ENCODE data around the gene ACSBG1.

ACSBG1 gene

GRCh38 chr15:78216276-78217104, 17.9 kb downstream of the ACSBG1 start:
- DNase-seq: no peak

DNA sequence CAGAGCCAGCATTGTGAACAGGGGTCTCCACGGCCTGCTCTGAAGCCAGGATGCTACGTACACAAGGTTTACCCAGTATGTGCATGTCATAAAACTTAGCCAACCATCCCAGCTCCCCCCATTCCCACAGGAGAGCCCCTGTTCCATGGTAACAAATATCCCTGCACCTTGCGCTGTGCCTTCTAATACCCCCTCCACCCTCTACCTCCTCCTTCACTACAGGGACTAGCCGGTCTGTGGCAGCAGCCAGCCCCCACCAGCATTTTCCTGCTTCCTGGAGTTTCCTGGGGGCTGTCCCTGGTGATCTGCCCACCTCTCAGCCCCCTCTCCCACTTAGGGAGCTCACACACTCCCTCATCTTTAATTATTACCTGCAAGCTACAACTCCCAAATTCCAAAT, 20.4 kb downstream of the ACSBG1 start:
- no peak for DNase-seq

DNA sequence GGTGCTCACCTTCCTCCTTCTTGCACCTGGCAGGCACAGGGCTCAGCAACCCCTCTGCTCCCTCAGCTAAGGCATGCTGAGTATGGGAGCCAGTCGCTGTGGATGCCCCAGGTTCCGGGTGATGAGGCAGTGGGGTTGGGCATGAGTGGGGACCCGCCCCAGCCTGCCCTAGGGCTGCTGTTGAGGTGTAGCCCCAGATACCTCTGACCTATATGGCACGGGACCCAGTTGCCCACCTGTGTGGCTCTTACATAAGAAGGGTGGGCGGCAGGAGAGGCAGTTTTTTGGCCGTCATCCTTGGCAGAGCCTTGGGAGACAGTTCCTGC, 21.0 kb downstream of the ACSBG1 start:
- no peak for DNase-seq

- no peak for DNase-seq
Measured at GRCh38 chr15:78212546-78213424, 21.6 kb downstream of the ACSBG1 start.

DNA sequence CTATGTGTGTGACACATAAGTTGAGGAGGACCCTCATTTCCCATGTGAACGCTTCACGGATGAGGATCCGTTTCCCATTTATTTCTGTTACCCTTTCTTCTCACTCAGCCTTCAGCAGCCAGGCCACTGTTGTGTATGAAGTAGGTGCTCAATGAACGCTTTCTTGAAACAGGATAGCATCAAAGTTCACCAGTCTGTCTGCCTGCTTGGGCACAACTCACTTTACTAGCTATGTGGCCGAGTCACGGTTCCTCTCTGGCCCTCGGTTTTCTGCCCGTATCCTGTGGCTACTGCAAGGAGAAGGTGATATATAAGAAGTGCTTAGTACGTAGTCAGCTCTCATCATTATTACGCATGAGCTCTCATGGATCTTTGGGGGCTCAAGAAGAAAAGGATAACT, 22.4 kb downstream of the ACSBG1 start:
- no peak for DNase-seq

- DNase-seq: no peak
Measured at GRCh38 chr15:78211189-78211921, 23.0 kb downstream of the ACSBG1 start.

- no peak for DNase-seq
Measured at GRCh38 chr15:78210349-78210717, 24.0 kb downstream of the ACSBG1 start.

DNA sequence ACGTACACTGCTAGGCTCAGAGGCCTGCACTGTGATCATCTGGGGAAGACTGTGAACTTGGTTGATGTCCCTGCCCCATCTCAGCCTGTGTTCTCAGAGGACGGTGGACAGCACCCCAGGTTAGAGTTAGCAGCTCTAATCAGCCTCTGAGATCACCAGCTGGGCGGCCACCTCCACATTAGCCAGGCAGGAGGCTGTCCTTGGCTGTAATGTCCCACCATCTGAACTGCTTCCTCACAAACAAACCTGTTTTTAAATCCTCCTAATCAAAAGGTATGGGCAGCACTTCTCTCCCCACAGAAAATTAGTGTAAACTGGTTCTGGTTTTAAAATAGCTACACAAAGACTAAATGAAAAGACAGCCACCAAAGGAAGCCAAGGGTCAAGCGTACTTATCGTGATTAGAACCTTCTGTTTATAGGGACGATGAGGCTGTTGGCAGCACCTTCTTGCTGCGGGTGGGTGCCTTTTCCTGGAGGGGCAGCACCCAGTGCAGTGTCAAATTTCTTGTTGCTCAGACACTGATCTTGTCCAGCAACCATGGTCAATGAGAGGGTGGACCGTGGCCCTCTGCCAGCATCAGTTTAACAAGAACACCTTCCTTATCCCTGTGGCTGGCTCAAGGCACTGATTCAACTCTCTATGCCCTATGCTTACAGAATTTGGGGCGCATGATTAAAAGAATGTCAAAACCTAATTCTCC, 24.6 kb downstream of the ACSBG1 start:
- DNase-seq: no peak

GRCh38 chr15:78208887-78209645, 25.3 kb downstream of the ACSBG1 start:
- DNase-seq: no peak

- DNase-seq: no peak
Measured at GRCh38 chr15:78208341-78208844, 26.0 kb downstream of the ACSBG1 start.

DNA sequence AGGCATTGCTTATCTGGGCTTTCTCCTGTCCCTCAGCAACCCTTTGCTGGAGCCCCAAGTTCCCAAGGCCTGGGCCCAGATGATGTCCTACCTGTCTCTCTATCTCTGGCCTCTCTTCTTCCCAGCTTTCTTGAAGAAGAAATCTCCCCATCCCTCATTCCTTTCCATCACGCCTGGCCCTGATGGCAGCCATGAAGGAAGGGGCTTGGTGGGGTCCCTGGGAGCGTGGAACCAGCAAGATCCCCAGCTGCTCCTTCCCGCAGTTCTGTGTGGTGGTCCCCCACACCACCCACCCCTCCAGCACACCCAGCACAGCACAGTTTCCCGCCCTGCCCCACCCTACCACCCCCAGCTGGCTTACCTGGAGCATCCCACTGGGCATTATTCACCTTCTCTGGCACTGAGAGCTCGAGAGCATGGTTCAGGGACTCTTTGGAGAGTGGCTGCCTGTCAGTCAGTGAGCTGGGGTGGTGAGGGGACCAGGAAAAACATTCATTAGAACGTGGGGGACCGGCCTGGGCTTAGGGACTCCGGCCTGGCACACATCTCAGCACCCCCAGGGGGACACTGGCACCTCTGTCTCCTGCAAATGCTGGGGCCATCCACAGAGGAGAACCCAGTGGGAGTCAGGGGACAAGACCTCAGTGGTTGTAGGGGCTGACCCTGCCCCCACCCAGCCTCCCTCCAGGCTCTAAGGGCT, 26.6 kb downstream of the ACSBG1 start:
- DNase-seq: no peak

GRCh38 chr15:78207110-78207458, 27.3 kb downstream of the ACSBG1 start:
- no peak for DNase-seq

DNA sequence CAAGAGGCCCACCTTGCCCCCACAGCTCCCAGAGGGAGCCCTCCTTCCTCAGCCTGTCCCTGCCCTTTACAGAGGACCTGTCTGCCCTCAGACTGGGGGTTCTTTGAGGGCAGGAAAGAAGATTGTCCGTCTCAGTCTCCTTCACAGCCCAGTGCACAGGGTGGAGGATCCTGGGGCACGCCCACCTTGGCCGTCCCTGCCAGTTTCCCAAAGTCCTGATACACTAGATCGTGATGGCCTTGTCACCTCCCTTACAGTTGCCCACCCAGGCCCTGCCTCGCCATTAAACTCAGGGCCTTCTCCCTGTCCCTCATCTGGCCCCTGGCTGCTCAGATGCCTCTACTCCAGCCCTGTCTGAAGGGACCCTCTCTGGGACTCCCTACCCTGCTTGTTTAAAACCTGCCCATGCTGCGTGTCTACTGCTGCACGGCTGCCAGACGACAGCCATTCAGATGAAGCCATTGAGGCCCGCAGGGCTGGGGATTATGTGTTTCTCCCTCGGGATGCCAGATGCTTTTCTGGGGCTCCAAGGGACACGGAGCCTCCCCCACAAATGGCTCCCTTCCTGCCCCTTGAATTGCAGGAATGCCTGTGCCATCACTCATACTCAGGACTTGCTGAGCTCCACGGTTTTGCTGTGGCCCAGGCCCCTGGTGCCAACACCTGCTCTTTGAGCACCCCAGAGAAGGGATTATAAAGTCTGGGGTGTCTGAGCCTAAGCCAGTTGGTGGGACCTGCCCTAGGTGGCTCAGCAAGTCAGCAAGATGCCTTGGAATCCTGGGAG, 27.8 kb downstream of the ACSBG1 start:
- DNase-seq: no peak

DNA sequence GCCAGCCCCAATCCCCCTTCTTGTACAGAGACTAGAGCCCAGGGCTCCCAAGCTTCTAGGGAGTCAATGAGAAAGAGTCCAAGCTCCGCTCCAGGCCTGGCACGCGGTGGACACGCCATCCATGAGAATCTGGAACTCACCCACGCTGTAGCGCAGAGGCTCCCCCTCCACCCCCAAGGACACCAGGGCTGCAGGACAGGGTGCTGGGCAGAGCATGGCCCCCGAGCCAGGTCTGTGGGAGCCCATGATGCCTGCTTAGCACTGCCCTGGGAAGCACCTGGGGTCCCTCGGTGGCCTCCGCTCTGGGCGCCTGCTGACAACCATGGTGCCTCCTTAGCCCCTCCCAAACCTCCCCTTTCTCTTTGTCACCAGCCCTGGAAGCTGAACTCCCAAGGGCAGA, 28.5 kb downstream of the ACSBG1 start:
- no peak for DNase-seq

GRCh38 chr15:78205337-78205736, 29.0 kb downstream of the ACSBG1 start:
- no peak for DNase-seq

GRCh38 chr15:78204351-78205309, 29.7 kb downstream of the ACSBG1 start:
- DNase-seq: no peak

GRCh38 chr15:78203346-78204225, 30.8 kb downstream of the ACSBG1 start:
- no peak for DNase-seq
